NCI-H2107 treated with DMSO at 0.1 percent for 48 hours (cell line): ENCODE data around the gene TBC1D21.

Experiments
- DNase-seq: peaks from one replicate; lab custom pipeline; 2025; ENCODE audit not compliant: unreplicated experiment; lab: John Stamatoyannopoulos, UW

The TBC1D21 gene

GRCh38 chr15:73907035-73907408, 33.7 kb downstream of the TBC1D21 start:
- DNase-seq, result no peak

- DNase-seq, result peak; percentile 29
These were observed 34.9 kb downstream of the TBC1D21 start for GRCh38 chr15:73908030-73908821.

GRCh38 chr15:73908822-73909122, 35.4 kb downstream of the TBC1D21 start:
- no peak for DNase-seq

GRCh38 chr15:73909651-73910050, 36.3 kb downstream of the TBC1D21 start:
- no peak for DNase-seq

GRCh38 chr15:73910522-73911303, 37.3 kb downstream of the TBC1D21 start:
- no peak for DNase-seq

DNA sequence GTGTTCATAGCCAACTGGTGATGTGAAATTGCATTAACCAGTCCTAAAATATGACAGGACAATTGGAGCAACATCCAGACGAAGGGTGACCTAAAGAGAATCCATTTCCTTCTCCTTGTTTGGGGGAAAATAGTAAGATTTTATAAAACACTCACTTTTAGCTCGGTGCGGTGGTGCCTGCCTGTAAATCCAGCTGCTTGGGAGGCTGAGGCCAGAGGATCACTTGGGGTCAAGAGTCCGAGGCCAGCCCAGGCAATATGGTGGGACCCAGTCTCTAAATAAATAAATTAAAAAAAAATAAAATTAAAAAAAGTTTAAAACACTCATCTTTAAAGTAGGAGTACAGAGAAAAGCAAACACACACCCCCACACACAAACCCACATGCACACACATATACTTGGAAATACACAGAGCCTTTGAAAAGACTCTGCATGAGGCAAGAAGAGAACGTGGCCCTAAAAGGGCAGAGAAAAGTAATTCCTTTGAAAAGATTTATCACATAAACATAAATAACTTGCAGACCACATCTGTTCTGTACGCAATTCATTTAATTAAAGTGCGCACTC, 38.7 kb downstream of the TBC1D21 start:
- no peak for DNase-seq

- DNase-seq, result no peak
These were observed 40.8 kb downstream of the TBC1D21 start for GRCh38 chr15:73914145-73914544.

DNA sequence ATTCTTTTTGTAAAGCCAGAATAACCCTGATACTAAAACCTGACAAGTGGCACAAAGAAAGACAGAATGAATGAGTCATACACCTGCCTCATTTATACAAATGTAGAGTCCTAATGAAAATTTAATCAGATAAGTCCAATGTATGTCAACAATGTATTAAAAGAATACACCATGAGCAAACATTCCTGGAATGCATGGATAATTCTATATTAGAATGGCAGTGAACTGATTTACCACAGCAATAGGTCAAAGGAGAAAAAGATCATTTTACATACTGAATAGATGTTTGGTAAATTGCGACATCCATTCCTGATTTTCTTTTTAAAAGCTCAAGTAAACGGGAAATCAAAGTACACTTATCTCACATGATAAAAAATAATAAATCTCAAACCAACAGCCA, 41.7 kb downstream of the TBC1D21 start:
- no peak for DNase-seq

GRCh38 chr15:73918784-73919183, 45.4 kb downstream of the TBC1D21 start:
- no peak for DNase-seq

DNA sequence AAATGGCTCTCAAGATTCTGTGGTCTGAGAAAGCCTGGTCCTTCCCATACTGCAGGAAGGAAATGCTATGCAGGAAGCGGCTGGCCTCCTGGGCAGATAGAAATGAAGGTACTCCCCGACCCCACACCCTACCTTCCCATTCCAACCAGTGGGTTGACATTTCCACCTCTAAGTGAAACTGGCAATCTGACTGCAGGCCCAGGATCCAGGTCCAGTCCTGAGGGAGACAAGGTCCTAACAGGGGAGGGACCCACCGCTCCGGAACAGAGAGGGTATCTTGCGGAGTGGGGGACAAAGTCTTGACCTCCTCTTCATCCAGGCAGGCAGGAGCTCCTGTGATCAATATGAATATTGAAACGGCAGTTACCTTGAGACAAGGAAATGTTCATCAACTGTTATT, 46.3 kb downstream of the TBC1D21 start:
- no peak for DNase-seq

- no peak for DNase-seq
These were observed 48.0 kb downstream of the TBC1D21 start for GRCh38 chr15:73921254-73921925.

- peak; percentile 46 for DNase-seq
These were observed 49.1 kb downstream of the TBC1D21 start for GRCh38 chr15:73922186-73923151.

DNA sequence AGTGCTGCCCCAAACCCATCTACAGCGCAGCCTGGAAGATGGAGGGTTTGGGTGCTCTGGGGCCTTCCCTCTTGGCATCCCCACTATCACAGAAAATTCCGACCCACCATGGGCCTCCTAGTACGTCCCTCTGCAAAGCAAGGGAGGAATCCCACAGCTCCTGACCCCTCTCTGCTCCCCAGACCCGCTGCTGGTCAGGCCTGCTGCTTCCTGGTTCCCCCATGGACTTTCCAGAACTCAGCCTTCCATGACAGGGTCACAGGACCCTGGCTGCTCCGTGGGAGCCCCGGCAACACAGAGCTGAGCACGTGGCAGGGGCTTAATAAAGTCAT, 49.8 kb downstream of the TBC1D21 start:
- DNase-seq, result no peak

GRCh38 chr15:73923488-73924164, 50.3 kb downstream of the TBC1D21 start:
- no peak for DNase-seq

DNA sequence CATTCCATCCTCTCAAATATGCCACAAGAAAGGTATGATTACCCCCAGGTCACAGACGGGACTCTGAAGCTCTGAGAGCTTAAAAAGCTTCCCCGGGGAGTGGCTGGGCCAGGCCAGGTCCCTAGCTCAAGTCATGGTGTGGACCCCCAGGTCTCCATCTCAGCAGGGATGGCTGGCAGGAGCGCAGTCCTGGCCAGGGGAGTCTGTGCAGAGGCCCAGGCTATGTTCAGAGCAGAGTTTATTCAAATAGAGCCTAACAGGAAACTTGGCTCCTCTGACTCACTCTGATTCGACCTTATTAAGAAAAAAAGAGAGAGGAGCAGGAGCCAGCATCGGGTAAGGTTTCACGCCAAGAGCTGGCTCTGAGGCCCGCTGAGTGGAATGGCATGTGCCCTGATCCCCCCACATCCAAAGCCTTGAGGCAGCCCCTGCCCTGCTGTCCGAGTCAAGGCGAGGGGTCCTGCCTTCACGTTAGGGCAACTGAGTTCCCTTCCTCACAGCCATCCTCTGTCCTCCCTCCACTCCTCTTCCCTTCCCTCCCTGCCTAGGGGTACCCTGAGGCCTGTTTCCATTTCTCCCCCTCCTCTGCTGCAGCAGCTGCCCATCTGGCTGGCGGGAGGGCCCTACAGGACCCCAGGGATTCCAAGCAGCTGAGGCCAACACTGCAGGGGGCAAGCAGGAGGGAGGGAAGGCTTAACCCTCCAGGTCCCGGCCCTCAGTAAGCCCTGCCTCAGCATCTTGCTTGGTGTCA, 51.0 kb downstream of the TBC1D21 start:
- DNase-seq, result peak; percentile 65

DNA sequence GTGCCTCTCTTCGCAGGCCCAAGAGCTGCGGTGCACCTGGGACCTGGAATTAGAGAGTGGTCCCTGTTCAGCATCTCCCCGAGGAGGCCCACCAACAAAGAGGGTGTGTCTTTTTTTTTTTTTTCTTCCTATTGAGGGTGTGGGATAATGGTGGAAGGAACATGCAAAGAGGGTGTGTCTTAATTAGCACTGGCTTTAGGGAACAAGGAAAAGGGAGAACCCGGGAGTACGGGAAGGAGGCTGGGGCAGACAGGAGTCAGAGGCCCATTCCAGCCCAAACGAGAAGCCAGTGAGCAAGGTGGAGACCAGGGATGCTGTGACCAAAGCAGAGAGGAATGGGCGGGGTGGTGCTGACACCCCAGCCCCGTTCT, 52.5 kb downstream of the TBC1D21 start:
- no peak for DNase-seq

DNA sequence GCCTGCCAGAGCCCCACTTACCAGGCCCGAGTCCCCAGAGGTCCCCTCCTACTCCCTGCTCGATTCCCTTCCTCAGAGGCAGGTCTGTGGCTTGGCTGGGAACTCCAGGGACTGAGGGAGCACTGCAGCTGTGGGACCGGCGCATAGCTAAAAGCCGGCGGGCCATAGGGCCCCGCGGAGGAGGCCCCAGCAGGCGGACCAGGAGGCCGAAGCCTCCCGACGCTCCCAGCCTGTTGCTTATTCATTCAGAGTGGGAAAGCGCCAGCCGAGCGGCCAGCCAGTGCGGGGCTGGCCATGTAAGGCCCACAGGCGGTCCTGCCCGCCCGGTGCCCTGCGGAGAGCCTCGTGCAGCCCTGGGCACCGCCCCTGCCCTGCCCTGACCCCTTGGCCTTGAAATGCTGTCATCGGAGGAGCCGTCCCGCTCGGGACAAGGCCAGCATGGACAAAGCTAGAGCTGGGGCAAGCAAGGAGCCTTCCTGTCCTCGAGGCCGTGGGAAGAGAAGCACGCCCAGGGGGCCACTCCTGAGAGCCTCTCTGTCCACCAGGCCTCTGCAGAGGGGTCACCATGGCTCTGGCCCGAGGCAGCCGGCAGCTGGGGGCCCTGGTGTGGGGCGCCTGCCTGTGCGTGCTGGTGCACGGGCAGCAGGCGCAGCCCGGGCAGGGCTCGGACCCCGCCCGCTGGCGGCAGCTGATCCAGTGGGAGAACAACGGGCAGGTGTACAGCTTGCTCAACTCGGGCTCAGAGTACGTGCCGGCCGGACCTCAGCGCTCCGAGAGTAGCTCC, 53.0 kb downstream of the TBC1D21 start, which contains the start of gene LOXL1:
TSS of gene LOXL1 (plus strand) at position 244 of the 784 bp plus-strand sequence. CDS start at position 566, 322 bp downstream.
- DNase-seq, result peak; percentile 5

GRCh38 chr15:73927003-73927475, 53.7 kb downstream of the TBC1D21 start:
- DNase-seq, result no peak
